Neural cell (in vitro differentiated cells): Measurements from ENCODE around the gene SELENOI. TPM values are rescaled to one million over a fixed set of nuclear protein-coding genes. Genes with fewer than 3 reads are reported as not detected.
"Not testable (repeated sequence)": the region's sequence is repeated elsewhere in the genome, so short reads cannot be mapped to it uniquely, and the experiment has no call there.

Experiments
- H2AFZ ChIP-seq: fragments of 200-600, 300-800 bp; sonication (generic), shearing (Covaris generic); 2 replicates; pipeline ENCODE4 v1.6.0; 2014; ENCODE audit warnings: low read depth, mild to moderate bottlenecking, antibody characterized with exemption, low read length, moderate library complexity
- H3F3A ChIP-seq: fragments of 200-600 bp; shearing (Covaris generic); 2 replicates; pipeline ENCODE4 v1.6.1; 2016; ENCODE audit warnings: mild to moderate bottlenecking, moderate library complexity, mixed read lengths, antibody characterized with exemption, low read length; ENCODE audit not compliant: insufficient read depth, poor library complexity, severe bottlenecking
- H3K27ac ChIP-seq: fragments of 200-600, 300-800 bp; sonication (generic), shearing (Covaris generic); 2 replicates; pipeline ENCODE4 v1.5.1; 2014; ENCODE audit warnings: mild to moderate bottlenecking, low read length, moderate library complexity
- H3K27me3 ChIP-seq: fragments of 300-800, 200-600 bp; sonication (generic), shearing (Covaris generic); 2 replicates; pipeline ENCODE4 v1.6.0; 2014; ENCODE audit warnings: mild to moderate bottlenecking, low read depth, low read length, moderate library complexity; ENCODE audit not compliant: insufficient read depth
- H3K36me3 ChIP-seq: fragments of 300-800, 200-600 bp; sonication (generic), shearing (Covaris generic); 2 replicates; pipeline ENCODE4 v1.5.1; 2014; ENCODE audit warnings: mild to moderate bottlenecking, antibody characterized with exemption, low read length, moderate library complexity; ENCODE audit not compliant: insufficient read depth
- H3K4me2 ChIP-seq: fragments of 300-800, 200-600 bp; sonication (generic), shearing (Covaris generic); 2 replicates; pipeline ENCODE4 v1.6.0; 2014; ENCODE audit warnings: mild to moderate bottlenecking, low read length
- H3K4me3 ChIP-seq: fragments of 300-800, 200-600 bp; sonication (generic), shearing (Covaris generic); 2 replicates; pipeline ENCODE4 v1.5.1; 2014; ENCODE audit warnings: mild to moderate bottlenecking, low read length, moderate library complexity
- H3K79me2 ChIP-seq: fragments of 200-600 bp; shearing (Covaris generic); replicated peaks from 2 replicates; pipeline ENCODE4 v1.6.0; 2014; ENCODE audit warnings: mild to moderate bottlenecking, low read length, moderate library complexity; ENCODE audit not compliant: insufficient read depth
- H3K9ac ChIP-seq: fragments of 300-800, 200-600 bp; sonication (generic), shearing (Covaris generic); 2 replicates; pipeline ENCODE4 v1.6.1; 2016; ENCODE audit warnings: mild to moderate bottlenecking, low read length, mixed read lengths
- H3K9me2 ChIP-seq: fragments of 200-600 bp; shearing (Covaris generic); 2 replicates; pipeline ENCODE4 v1.6.1; 2016; ENCODE audit warnings: mild to moderate bottlenecking, low read length, mixed read lengths; ENCODE audit not compliant: insufficient read depth
- H3K9me3 ChIP-seq: fragments of 200-600, 300-800 bp; sonication (generic), shearing (Covaris generic); 2 replicates; pipeline ENCODE4 v1.6.1; 2016; ENCODE audit warnings: mild to moderate bottlenecking, mixed run types, low read length, moderate library complexity, mixed read lengths
- H4K20me1 ChIP-seq: fragments of 200-600 bp; shearing (Covaris generic); 2 replicates; pipeline ENCODE4 v1.6.1; 2016; ENCODE audit warnings: mild to moderate bottlenecking, mixed run types; ENCODE audit not compliant: insufficient read depth
- CTCF ChIP-seq: fragments of 450-650 bp; IDR thresholded peaks from 2 replicates; pipeline ENCODE4 v1.5.1; 2014; ENCODE audit warnings: antibody characterized with exemption, mild to moderate bottlenecking, moderate library complexity; ENCODE audit not compliant: poor library complexity, severe bottlenecking
- EP300 ChIP-seq: fragments of 450-650 bp; conservative IDR thresholded peaks from 2 replicates; pipeline ENCODE4 v1.6.1; 2014; ENCODE audit warnings: antibody characterized with exemption, mild to moderate bottlenecking, moderate library complexity; ENCODE audit not compliant: poor library complexity, severe bottlenecking
- EZH2 ChIP-seq: fragments of 200-600, 300-800 bp; shearing (Covaris generic), sonication (generic); IDR thresholded peaks from 2 replicates; pipeline ENCODE4 v1.6.1; 2014; ENCODE audit warnings: antibody characterized with exemption, low read length, borderline replicate concordance, mild to moderate bottlenecking; ENCODE audit not compliant: insufficient read depth, poor library complexity, severe bottlenecking
- MXI1 ChIP-seq: fragments of 450-650 bp; conservative IDR thresholded peaks from 2 replicates; pipeline ENCODE4 v1.6.1; 2014; ENCODE audit warnings: antibody characterized with exemption, mild to moderate bottlenecking; ENCODE audit not compliant: poor library complexity, severe bottlenecking
- POLR2AphosphoS5 ChIP-seq: IDR thresholded peaks from 2 replicates; pipeline ENCODE4 v1.6.1; 2012
- RAD21 ChIP-seq: fragments of 450-650 bp; conservative IDR thresholded peaks from 2 replicates; pipeline ENCODE4 v1.6.1; 2014; ENCODE audit warnings: antibody characterized with exemption, mild to moderate bottlenecking, moderate library complexity
- REST ChIP-seq: IDR thresholded peaks from 2 replicates; pipeline ENCODE4 v1.6.1; 2012; ENCODE audit warnings: borderline replicate concordance
- SMC3 ChIP-seq: fragments of 450-650 bp; conservative IDR thresholded peaks from 2 replicates; pipeline ENCODE4 v1.6.1; 2014; ENCODE audit warnings: antibody characterized with exemption, mild to moderate bottlenecking, moderate library complexity; ENCODE audit not compliant: poor library complexity
- TAF1 ChIP-seq: IDR thresholded peaks from 2 replicates; pipeline ENCODE4 v1.6.1; 2012; ENCODE audit warnings: low read depth
- polyA plus RNA-seq: library from polyadenylated mRNA; depleted of rRNA; stranded (reverse); fragments of >200 nt; gene quantifications from 2 replicates; pipeline ENCODE4 v1.2.3, GENCODE V29; 2014

SELENOI gene
- polyA plus RNA-seq, 1 donor from 2014 or later, result 25.2 TPM

- no peak overlapping the region for H3K4me3 ChIP-seq
- H3K27me3 ChIP-seq, result no peaks in the 10 kb centered on the region
- H3K79me2 ChIP-seq, result peaks cover 59% of the 10 kb centered on the region
- TF ChIP-seq SMC3 (no peak), TAF1 (no peak), EZH2 (no peak), POLR2AphosphoS5 (no peak), MXI1 (no peak), EP300 (no peak), REST (no peak), RAD21 (no peak), CTCF (no peak)
- no peaks in the 10 kb centered on the region for H3K9me2 ChIP-seq
- H3K36me3 ChIP-seq, result no peaks in the 10 kb centered on the region
- H3K9ac ChIP-seq, result no peak overlapping the region
- H3K9me3 ChIP-seq, result no peaks in the 10 kb centered on the region
- no peak overlapping the region for H2AFZ ChIP-seq
- H3K27ac ChIP-seq, result no peak overlapping the region
- H3K4me2 ChIP-seq, result no peak overlapping the region
- H4K20me1 ChIP-seq, result no peaks in the 10 kb centered on the region
- H3F3A ChIP-seq, result peaks cover 6% of the 10 kb centered on the region
These were observed 5.6 kb downstream of the SELENOI start for GRCh38 chr2:26351375-26352090.

DNA sequence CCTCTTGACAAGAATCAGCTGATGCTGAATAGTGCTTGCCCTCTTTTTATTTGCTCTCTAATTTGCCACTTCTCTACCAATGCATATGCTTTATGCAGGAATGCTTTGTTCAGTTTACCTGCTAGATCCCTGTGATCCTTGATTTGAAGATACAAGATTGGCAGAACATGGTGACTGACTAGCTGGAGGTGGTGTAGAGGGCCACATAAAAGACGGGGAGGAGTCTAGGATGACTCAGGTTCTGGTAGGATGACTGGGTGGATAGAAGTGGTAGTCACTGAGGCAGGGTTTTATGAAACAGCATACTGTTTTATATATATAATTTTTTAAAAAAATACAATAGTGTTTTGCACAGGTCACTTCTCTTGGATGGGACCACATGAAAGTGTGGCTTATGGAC is 6.9 kb downstream of the SELENOI start:
- Histone ChIP-seq H3K9ac (no peak overlapping the region), H2AFZ (no peak overlapping the region), H3K27me3 (no peaks in the 10 kb centered on the region), H3K9me3 (no peaks in the 10 kb centered on the region), H3K27ac (no peak overlapping the region), H3K4me3 (no peak overlapping the region), H3K36me3 (no peaks in the 10 kb centered on the region), H3K4me2 (no peak overlapping the region), H3K79me2 (peaks cover 47% of the 10 kb centered on the region), H3F3A (no peaks in the 10 kb centered on the region), H4K20me1 (no peaks in the 10 kb centered on the region), H3K9me2 (no peaks in the 10 kb centered on the region)
- TF ChIP-seq EP300 (no peak), SMC3 (no peak), EZH2 (no peak), CTCF (no peak)

DNA sequence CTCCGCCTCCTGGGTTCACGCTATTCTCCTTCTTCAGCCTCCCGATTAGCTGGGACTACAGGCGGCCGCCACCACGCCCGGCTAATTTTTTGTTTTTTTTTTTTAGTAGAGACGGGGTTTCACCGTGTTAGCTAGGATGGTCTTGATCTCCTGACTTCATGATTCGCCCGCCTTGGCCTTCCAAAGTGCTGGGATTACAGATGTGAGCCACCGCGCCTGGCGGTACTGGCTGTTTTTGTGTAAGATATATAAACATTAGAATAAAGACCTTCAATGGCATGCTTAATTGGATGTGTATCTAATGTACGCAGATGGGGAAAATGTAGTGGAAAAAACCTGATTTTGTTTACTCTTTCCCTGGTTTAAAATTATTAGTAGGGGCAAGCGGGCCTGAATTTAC is 8.5 kb downstream of the SELENOI start:
- H3K9ac ChIP-seq, H3K4me2 ChIP-seq, H2AFZ ChIP-seq, H3K27ac ChIP-seq, H3K27me3 ChIP-seq, H3K36me3 ChIP-seq, H3F3A ChIP-seq, H3K4me3 ChIP-seq, H3K9me2 ChIP-seq, H4K20me1 ChIP-seq, H3K9me3 ChIP-seq: not testable (repeated sequence)
- peaks cover 38% of the 10 kb centered on the region for H3K79me2 ChIP-seq
